ENCODE measurements around the gene SPAM1.
"Not testable (repeated sequence)": the region's sequence is repeated elsewhere in the genome, so short reads cannot be mapped to it uniquely, and the experiment has no call there.

SPAM1 gene

DNA sequence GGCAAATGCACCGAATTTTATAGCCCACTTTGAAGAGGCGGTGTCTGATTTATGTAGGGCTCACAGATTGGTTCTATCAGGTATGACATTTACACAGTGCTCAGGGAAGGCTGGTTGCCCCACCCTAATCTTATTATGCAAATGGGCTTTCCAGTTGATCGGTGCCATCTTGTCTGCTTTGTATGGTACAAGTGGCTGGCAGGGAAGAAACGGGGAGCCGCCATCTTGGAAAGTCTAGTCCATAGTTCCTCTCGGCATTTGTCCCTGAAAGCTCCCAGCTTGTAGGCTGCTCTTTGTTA is 71.2 kb downstream of the SPAM1 start:
- no peak overlapping the region for H3K4me2 ChIP-seq
- no peak overlapping the region for H3K9ac ChIP-seq

DNA sequence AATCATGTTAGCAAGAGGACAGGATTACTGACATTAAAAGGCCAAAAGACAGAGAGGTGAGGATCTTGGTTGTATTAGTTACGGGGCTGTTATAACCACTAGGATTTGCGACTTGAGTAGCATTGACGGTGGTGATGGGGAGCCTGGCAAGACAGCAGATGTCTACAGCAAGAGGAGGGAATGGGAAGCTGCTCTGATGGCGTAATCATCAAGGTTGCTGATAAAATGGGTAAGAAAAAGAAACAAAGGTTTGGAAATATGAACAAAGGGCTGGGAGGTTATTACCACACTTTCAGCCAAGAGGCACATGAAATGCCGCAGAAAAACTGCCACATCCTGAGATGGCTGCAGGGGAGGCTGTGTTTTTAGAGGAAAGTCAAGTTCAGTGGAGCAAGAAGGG is 73.9 kb downstream of the SPAM1 start:
- H3K36me3 ChIP-seq: no peaks in the 10 kb centered on the region
- TF ChIP-seq Cebpa-rat (IDR thresholded peaks at IDR 0.05): no peak
- no peak overlapping the region for H3K9ac ChIP-seq
- no peaks in the 10 kb centered on the region for H3K27me3 ChIP-seq
- no peak overlapping the region for H3K27ac ChIP-seq
- H3K4me3 ChIP-seq: no peak overlapping the region
- H3K9me3 ChIP-seq (replicated peaks in 1 of 11): peaks cover 7 to 14% (median 9%) of the 10 kb centered on the region in 11 experiments; a peak in 11 of 22 replicates
- no peak overlapping the region for H3K4me2 ChIP-seq
- no peaks in the 10 kb centered on the region for H3K4me1 ChIP-seq
- no peaks in the 10 kb centered on the region for H4K20me1 ChIP-seq

More for the DNA sequence above, 71.2 kb downstream of the SPAM1 start:
- Histone ChIP-seq H3K27ac (no peak overlapping the region), H3K36me3 (no peaks in the 10 kb centered on the region), H4K20me1 (no peaks in the 10 kb centered on the region), H3K9me3 (replicated peaks in 1 of 11) (peaks cover 2 to 6% (median 3%) of the 10 kb centered on the region in 11 experiments; a peak in 11 of 22 replicates), H3K4me3 (no peak overlapping the region), H3K27me3 (no peaks in the 10 kb centered on the region), H3K4me1 (no peaks in the 10 kb centered on the region)
- TF ChIP-seq Cebpa-rat (IDR thresholded peaks at IDR 0.05): no peak

DNA sequence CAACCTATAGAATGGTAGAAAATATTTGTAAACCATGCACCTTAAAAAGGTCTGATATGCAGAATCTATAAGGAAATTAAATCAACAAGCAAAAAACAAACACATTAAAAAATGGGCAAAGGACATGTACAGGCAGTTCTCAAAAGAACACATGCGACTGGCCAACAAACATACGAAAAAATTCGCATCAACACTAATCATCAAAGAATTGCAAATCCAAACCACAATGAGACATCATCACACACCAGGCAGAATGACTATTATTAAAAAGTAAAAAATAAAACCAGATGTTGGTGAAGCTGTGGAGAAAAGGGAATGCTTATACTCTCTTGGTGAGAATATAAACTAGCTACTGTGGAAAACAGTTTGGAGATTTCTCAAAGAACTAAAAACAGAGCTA is 74.7 kb downstream of the SPAM1 start:
- no peaks in the 10 kb centered on the region for H3K36me3 ChIP-seq
- no peak overlapping the region for H3K9ac ChIP-seq
- H3K4me2 ChIP-seq: no peak overlapping the region
- no peaks in the 10 kb centered on the region for H3K27me3 ChIP-seq
- no peak overlapping the region for H3K27ac ChIP-seq
- peaks cover 7 to 14% (median 9%) of the 10 kb centered on the region in 11 experiments; a peak in 11 of 22 replicates for H3K9me3 ChIP-seq (replicated peaks in 1 of 11)
- H3K4me1 ChIP-seq: no peaks in the 10 kb centered on the region
- no peak overlapping the region for H3K4me3 ChIP-seq
- H4K20me1 ChIP-seq: no peaks in the 10 kb centered on the region
- no peak for TF ChIP-seq Cebpa-rat (IDR thresholded peaks at IDR 0.05)

DNA sequence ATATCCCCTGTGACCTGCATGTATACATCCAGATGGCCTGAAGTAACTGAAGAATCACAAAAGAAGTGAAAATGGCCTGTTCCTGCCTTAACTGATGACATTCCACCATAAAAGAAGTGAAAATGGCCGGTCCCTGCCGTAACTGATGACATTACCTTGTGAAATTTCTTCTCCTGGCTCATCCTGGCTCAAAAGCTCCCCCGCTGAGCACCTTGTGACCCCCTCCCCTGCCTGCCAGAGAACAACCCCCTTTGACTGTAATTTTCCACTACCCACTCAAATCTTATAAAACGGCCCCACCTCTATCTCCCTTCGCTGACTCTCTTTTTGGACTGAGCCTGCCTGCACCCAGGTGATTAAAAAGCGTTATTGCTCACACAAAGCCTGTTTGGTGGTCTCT is 83.3 kb downstream of the SPAM1 start:
- H3K9ac ChIP-seq, H3K4me2 ChIP-seq: not testable (repeated sequence)

DNA sequence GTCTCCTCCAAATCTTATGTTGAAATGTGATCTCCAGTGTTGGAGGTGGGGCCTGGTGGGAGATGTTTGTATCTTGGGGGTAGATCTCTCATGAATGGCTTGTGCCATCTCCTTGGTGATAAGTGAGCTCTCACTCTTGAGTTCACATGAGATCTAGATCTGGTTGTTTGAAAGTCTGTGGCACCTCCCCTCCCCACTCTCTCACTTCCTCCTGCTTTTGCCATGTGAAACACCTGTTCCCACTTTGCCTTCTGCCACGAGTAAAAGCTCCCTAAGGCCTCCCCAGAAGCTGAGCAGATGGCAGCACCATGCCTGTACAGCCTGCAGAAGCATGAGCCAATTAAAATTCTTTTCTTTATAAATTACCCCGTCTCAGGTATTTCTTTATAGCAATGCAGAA is 84.3 kb downstream of the SPAM1 start:
- Histone ChIP-seq H3K4me1 (no peaks in the 10 kb centered on the region), H3K9ac (no peak overlapping the region), H3K27ac (no peak overlapping the region), H3K9me3 (replicated peaks in 1 of 11) (no peaks in the 10 kb centered on the region; a peak in 1 of 22 replicates), H3K4me3 (no peak overlapping the region), H3K4me2 (no peak overlapping the region), H4K20me1 (no peaks in the 10 kb centered on the region), H3K36me3 (no peaks in the 10 kb centered on the region), H3K27me3 (no peaks in the 10 kb centered on the region)
- TF ChIP-seq Cebpa-rat (IDR thresholded peaks at IDR 0.05): no peak

More for the DNA sequence above, 83.3 kb downstream of the SPAM1 start:
- H3K9me3 ChIP-seq (replicated peaks in 1 of 11); H3K27ac ChIP-seq; H3K36me3 ChIP-seq; H3K4me1 ChIP-seq; H3K27me3 ChIP-seq; H4K20me1 ChIP-seq; H3K4me3 ChIP-seq: not testable (repeated sequence)
